Nephron progenitor cell (in vitro differentiated cells): ENCODE results near the gene DCTN4.
A peak's percentile ranks its signal among the peaks of the same experiment; 100 is the strongest.

Experiments
- DNase-seq: peaks from one replicate; pipeline ENCODE4 v3.0.0; 2021
- H3K27ac Mint-ChIP-seq: 2 replicates; pipeline ENCODE4 v1.8.0; 2021; ENCODE audit warnings: mild to moderate bottlenecking, moderate library complexity, mixed read lengths
- H3K27me3 Mint-ChIP-seq: 2 replicates; pipeline ENCODE4 v1.8.0; 2021; ENCODE audit warnings: mild to moderate bottlenecking, low read depth, mixed read lengths; ENCODE audit not compliant: poor library complexity
- H3K36me3 Mint-ChIP-seq: 2 replicates; pipeline ENCODE4 v1.8.0; 2021; ENCODE audit warnings: low read depth, mixed read lengths
- H3K4me1 Mint-ChIP-seq: 2 replicates; pipeline ENCODE4 v1.8.0; 2021; ENCODE audit warnings: mixed read lengths
- H3K4me3 Mint-ChIP-seq: 2 replicates; pipeline ENCODE4 v1.8.0; 2021; ENCODE audit warnings: mild to moderate bottlenecking, moderate library complexity, mixed read lengths
- H3K9me3 Mint-ChIP-seq: 2 replicates; pipeline ENCODE4 v1.8.0; 2021; ENCODE audit warnings: mild to moderate bottlenecking, moderate library complexity, mixed read lengths
- CTCF ChIP-seq: fragments of 200-600 bp; sonication (generic); IDR thresholded peaks from 2 replicates; pipeline ENCODE4 v1.5.0; 2021; ENCODE audit warnings: antibody characterized with exemption

The DCTN4 gene

GRCh38 chr5:150661086-150661485 lies 97.7 kb downstream of the DCTN4 start, which contains the start of gene MYOZ3:
MYOZ3 (plus strand) TSS chr5:150661251; CDS start chr5:150662942, 1,691 bp downstream.
- Mint-ChIP-seq H3K36me3 (no peaks in the 10 kb centered on the region), H3K4me1 (peaks cover 56% of the 10 kb centered on the region), H3K27ac (peak within 1 kb of the TSS; percentile 92), H3K9me3 (no peaks in the 10 kb centered on the region), H3K4me3 (peak within 1 kb of the TSS; percentile 63), H3K27me3 (peaks cover 15% of the 10 kb centered on the region)
- no peak for TF ChIP-seq CTCF
- no peak for DNase-seq

GRCh38 chr5:150660108-150660831 lies 98.5 kb downstream of the DCTN4 start:
- peaks cover 15% of the 10 kb centered on the region for H3K27me3 Mint-ChIP-seq
- no peak for DNase-seq
- H3K27ac Mint-ChIP-seq = peak overlapping the region; percentile 92
- H3K4me1 Mint-ChIP-seq = peaks cover 56% of the 10 kb centered on the region
- H3K4me3 Mint-ChIP-seq = peak overlapping the region; percentile 55
- no peaks in the 10 kb centered on the region for H3K36me3 Mint-ChIP-seq
- no peaks in the 10 kb centered on the region for H3K9me3 Mint-ChIP-seq
- no peak for TF ChIP-seq CTCF

GRCh38 chr5:150659360-150660107 lies 99.3 kb downstream of the DCTN4 start:
- peaks cover 12% of the 10 kb centered on the region for H3K27me3 Mint-ChIP-seq
- peaks cover 52% of the 10 kb centered on the region for H3K4me1 Mint-ChIP-seq
- peak overlapping the region; percentile 92 for H3K27ac Mint-ChIP-seq
- no peak for DNase-seq
- H3K36me3 Mint-ChIP-seq = no peaks in the 10 kb centered on the region
- peak overlapping the region; percentile 55 for H3K4me3 Mint-ChIP-seq
- TF ChIP-seq CTCF = no peak
- no peaks in the 10 kb centered on the region for H3K9me3 Mint-ChIP-seq

GRCh38 chr5:150658699-150659265 lies 100.0 kb downstream of the DCTN4 start:
- H3K4me1 Mint-ChIP-seq = peaks cover 57% of the 10 kb centered on the region
- peaks cover 12% of the 10 kb centered on the region for H3K27me3 Mint-ChIP-seq
- no peak overlapping the region for H3K4me3 Mint-ChIP-seq
- no peaks in the 10 kb centered on the region for H3K9me3 Mint-ChIP-seq
- no peak for DNase-seq
- no peak for TF ChIP-seq CTCF
- no peak overlapping the region for H3K27ac Mint-ChIP-seq
- H3K36me3 Mint-ChIP-seq = no peaks in the 10 kb centered on the region
